Adrenal gland (tissue), 5 donors: ENCODE results near the gene COQ7.

Experiments used
- CTCF ChIP-seq, 6 experiments: fragments of 450-650 bp in 4 of 6; fragments of 200-600 bp in 2 of 6; sonication (generic) in 1 of 6; IDR thresholded peaks; 1 replicate in 5 of 6; 2 replicates in 1 of 6; pipeline versions ENCODE4 v1.5.1 to v1.8.0; 2016 to 2021; ENCODE audit warnings: antibody characterized with exemption in 6 of 6, mild to moderate bottlenecking in 2 of 6, moderate library complexity in 1 of 6
- POLR2A ChIP-seq, 2 donors: fragments of 450-650 bp; IDR thresholded peaks; one replicate each; pipeline ENCODE4 v1.6.1; 2017; ENCODE audit warnings: antibody characterized with exemption in 2 of 2, mild to moderate bottlenecking in 2 of 2, moderate library complexity in 1 of 2
- donor health status: DM: no; HTN: no; CAD: no.

- TF ChIP-seq POLR2A (IDR thresholded peaks at IDR 0.05) (no peak), CTCF (IDR thresholded peaks at IDR 0.05) (no peak)
Observed at GRCh38 chr16:19068237-19068815, 912 bp downstream of the COQ7 start.
